H9 (cell line): ENCODE data around the gene SLC35A4. TPM values are rescaled to one million over a fixed set of nuclear protein-coding genes. Genes with fewer than 3 reads are reported as not detected.

Experiments used
- DNase-seq: peaks from one replicate; pipeline ENCODE4 v3.0.0-alpha.2; 2017
- H2AFZ ChIP-seq: one replicate; pipeline ENCODE4 v1.6.1; 2013; ENCODE audit warnings: mild to moderate bottlenecking, low read length, control low read depth, moderate library complexity
- H2AK5ac ChIP-seq: 2 replicates; pipeline ENCODE4 v1.6.1; 2013; ENCODE audit warnings: low read length, control low read depth, mixed read lengths; ENCODE audit not compliant: insufficient read length
- H2BK120ac ChIP-seq: one replicate; pipeline ENCODE4 v1.6.1; 2013; ENCODE audit warnings: low read depth, mild to moderate bottlenecking, low read length, control low read depth, inconsistent platforms; ENCODE audit not compliant: poor library complexity, severe bottlenecking
- H2BK12ac ChIP-seq: 2 replicates; pipeline ENCODE4 v1.6.1; 2013; ENCODE audit warnings: low read length, control low read depth, mixed read lengths, low read depth; ENCODE audit not compliant: insufficient read length
- H2BK15ac ChIP-seq: 2 replicates; pipeline ENCODE4 v1.6.1; 2013; ENCODE audit warnings: low read depth, low read length, control low read depth
- H2BK20ac ChIP-seq: one replicate; pipeline ENCODE4 v1.6.1; 2013; ENCODE audit warnings: low read depth, mild to moderate bottlenecking, low read length, control low read depth, inconsistent platforms; ENCODE audit not compliant: poor library complexity, severe bottlenecking
- H2BK5ac ChIP-seq: 2 replicates; pipeline ENCODE4 v1.6.1; 2013; ENCODE audit warnings: low read length, control low read depth, mixed read lengths; ENCODE audit not compliant: insufficient read length
- H3K14ac ChIP-seq: 2 replicates; pipeline ENCODE4 v1.6.1; 2013; ENCODE audit warnings: low read length, control low read depth; ENCODE audit not compliant: insufficient read depth
- H3K18ac ChIP-seq: 2 replicates; pipeline ENCODE4 v1.6.1; 2013; ENCODE audit warnings: low read depth, mild to moderate bottlenecking, mixed read lengths, low read length, control low read depth; ENCODE audit not compliant: insufficient read length
- H3K23ac ChIP-seq: 2 replicates; pipeline ENCODE4 v1.6.1; 2013; ENCODE audit warnings: low read length, control low read depth, mixed read lengths, low read depth; ENCODE audit not compliant: insufficient read length
- H3K23me2 ChIP-seq: 2 replicates; pipeline ENCODE4 v1.6.1; 2013; ENCODE audit warnings: low read depth, mild to moderate bottlenecking, mixed read lengths, low read length, control low read depth; ENCODE audit not compliant: insufficient read length, poor library complexity, severe bottlenecking
- H3K27ac ChIP-seq: 2 replicates; pipeline ENCODE4 v1.5.1; 2013; ENCODE audit warnings: low read length, control low read depth, mixed read lengths, low read depth; ENCODE audit not compliant: insufficient read length
- H3K27me3 ChIP-seq: 2 replicates; pipeline ENCODE4 v1.6.1; 2013; ENCODE audit warnings: low read length, control low read depth, inconsistent platforms; ENCODE audit not compliant: insufficient read depth
- H3K4ac ChIP-seq: 2 replicates; pipeline ENCODE4 v1.6.1; 2013; ENCODE audit warnings: low read depth, mild to moderate bottlenecking, control low read depth, inconsistent platforms, low read length, moderate library complexity
- H3K4me1 ChIP-seq: 2 replicates; pipeline ENCODE4 v1.6.1; 2013; ENCODE audit warnings: low read length, control low read depth, inconsistent platforms; ENCODE audit not compliant: insufficient read depth
- H3K4me2 ChIP-seq: 2 replicates; pipeline ENCODE4 v1.6.1; 2013; ENCODE audit warnings: low read length, control low read depth, mixed read lengths; ENCODE audit not compliant: insufficient read length, insufficient read depth
- H3K56ac ChIP-seq: 2 replicates; pipeline ENCODE4 v1.6.1; 2013; ENCODE audit warnings: low read depth, mild to moderate bottlenecking, mixed read lengths, low read length, control low read depth; ENCODE audit not compliant: insufficient read length
- H3K79me1 ChIP-seq: 2 replicates; pipeline ENCODE4 v1.6.1; 2013; ENCODE audit warnings: low read depth, mild to moderate bottlenecking, moderate library complexity, low read length, control low read depth, inconsistent platforms; ENCODE audit not compliant: insufficient read depth, poor library complexity, severe bottlenecking
- H3K79me2 ChIP-seq: 2 replicates; pipeline ENCODE4 v1.6.1; 2013; ENCODE audit warnings: low read length, control low read depth, inconsistent platforms; ENCODE audit not compliant: insufficient read depth
- H3K9ac ChIP-seq: 2 replicates; pipeline ENCODE4 v1.6.1; 2013; ENCODE audit warnings: low read length, control low read depth, mixed read lengths; ENCODE audit not compliant: insufficient read length; ENCODE audit errors: extremely low read depth
- H3K9me3 ChIP-seq: one replicate; pipeline ENCODE4 v1.6.1; 2013; ENCODE audit warnings: low read depth, low read length, inconsistent platforms; ENCODE audit not compliant: control insufficient read depth
- H3T11ph ChIP-seq: one replicate; pipeline ENCODE4 v1.6.1; 2013; ENCODE audit warnings: mild to moderate bottlenecking, low read length, control low read depth, inconsistent platforms
- H4K20me1 ChIP-seq: one replicate; pipeline ENCODE4 v1.6.1; 2013; ENCODE audit not compliant: control insufficient read depth, insufficient read length, insufficient read depth
- H4K5ac ChIP-seq: 2 replicates; pipeline ENCODE4 v1.6.1; 2013; ENCODE audit warnings: low read depth, mild to moderate bottlenecking, mixed read lengths, low read length, control low read depth; ENCODE audit not compliant: insufficient read length
- H4K8ac ChIP-seq: replicated peaks from 2 replicates; pipeline ENCODE4 v1.6.1; 2013; ENCODE audit warnings: low read length, control low read depth, mixed read lengths, low read depth; ENCODE audit not compliant: insufficient read length
- H4K91ac ChIP-seq: 2 replicates; pipeline ENCODE4 v1.6.1; 2013; ENCODE audit warnings: low read depth, mild to moderate bottlenecking, moderate library complexity, mixed read lengths, low read length, control low read depth; ENCODE audit not compliant: insufficient read length
- H3K27ac Mint-ChIP-seq, 3 experiments: 2 replicates in 2 of 3; 3 replicates in 1 of 3; pipeline ENCODE4 v1.8.0; 2020 to 2021; ENCODE audit warnings: mixed read lengths in 3 of 3, mild to moderate bottlenecking in 1 of 3, moderate library complexity in 1 of 3
- H3K27me3 Mint-ChIP-seq: 2 replicates; pipeline ENCODE4 v1.8.0; 2021; ENCODE audit warnings: low read depth, mild to moderate bottlenecking, moderate library complexity, mixed read lengths
- H3K36me3 Mint-ChIP-seq, 3 experiments: 2 replicates in 2 of 3; 3 replicates in 1 of 3; pipeline ENCODE4 v1.8.0; 2020 to 2021; ENCODE audit warnings: low read depth in 3 of 3, mixed read lengths in 3 of 3; ENCODE audit not compliant: insufficient read depth in 1 of 3
- H3K4me1 Mint-ChIP-seq, 2 experiments: 2 replicates each; pipeline ENCODE4 v1.8.0; 2020; ENCODE audit warnings: mixed read lengths in 2 of 2
- H3K4me3 Mint-ChIP-seq, 2 experiments: 2 replicates in 1 of 2; 3 replicates in 1 of 2; pipeline ENCODE4 v1.8.0; 2020 to 2021; ENCODE audit warnings: mild to moderate bottlenecking in 2 of 2, mixed read lengths in 2 of 2, moderate library complexity in 1 of 2
- H3K9me3 Mint-ChIP-seq, 2 experiments: 2 replicates in 1 of 2; 3 replicates in 1 of 2; pipeline ENCODE4 v1.8.0; 2020; ENCODE audit warnings: mild to moderate bottlenecking in 2 of 2, mixed read lengths in 2 of 2, moderate library complexity in 1 of 2
- WGBS: extraction: QIAGEN DNeasy Blood & Tissue Kit; methylation state at CpG from one replicate; pipeline ENCODE4 v1.1.7; 2013; ENCODE audit warnings: missing lambda C conversion rate, low lambda C conversion rate, mixed read lengths; ENCODE audit not compliant: insufficient read length; ENCODE audit errors: extremely low coverage; 5-methylcytosine and 5-hydroxymethylcytosine counted together
- total RNA-seq: library from RNA; stranded (reverse); gene quantifications from 2 replicates; pipeline ENCODE4 v1.2.1, GENCODE V29; 2021
- TF ChIP-seq, protein P1 (sequence below): fragments of 200-600 bp; sonication (generic); conservative IDR thresholded peaks from 3 replicates; pipeline ENCODE4 v1.8.0; 2021; ENCODE audit warnings: antibody characterized with exemption, mild to moderate bottlenecking

SLC35A4 gene
- total RNA-seq, 1 experiment from 2014 or later = 92.0 TPM

- Histone ChIP-seq H2BK15ac (no peak overlapping the region), H3K56ac (no peak overlapping the region), H3K27ac (no peak overlapping the region), H2BK12ac (no peak overlapping the region), H2AK5ac (no peak overlapping the region), H2BK5ac (no peak overlapping the region), H3K4me1 (0 out of 2 replicates have a peak, but pooled peaks cover 2% of the 10 kb centered on the region), H4K91ac (no peak overlapping the region), H3K23ac (no peak overlapping the region), H3K9me3 (no peaks in the 10 kb centered on the region), H3K23me2 (no peaks in the 10 kb centered on the region), H3K14ac (no peak overlapping the region; the same call in 1 of the 2 replicates), H3K79me2 (no peaks in the 10 kb centered on the region), H2AFZ (no peak overlapping the region), H4K8ac (no peak overlapping the region), H4K20me1 (no peaks in the 10 kb centered on the region), H2BK120ac (no peak overlapping the region), H4K5ac (no peak overlapping the region), H3K27me3 (no peaks in the 10 kb centered on the region), H3K79me1 (no peaks in the 10 kb centered on the region), H3K9ac (no peak overlapping the region), H3T11ph (no peak overlapping the region), H2BK20ac (no peak overlapping the region), H3K4me2 (no peak overlapping the region), H3K18ac (no peak overlapping the region), H3K4ac (no peak overlapping the region)
- H3K36me3 Mint-ChIP-seq = peaks cover 4 to 22% (median 18%) of the 10 kb centered on the region in 3 experiments; a peak in 6 of 7 replicates
- DNase-seq = no peak
- H3K9me3 Mint-ChIP-seq = no peaks in the 10 kb centered on the region
- H3K27me3 Mint-ChIP-seq = no peaks in the 10 kb centered on the region; the same call in 1 of the 2 replicates
- no peak overlapping the region for H3K27ac Mint-ChIP-seq
- H3K4me1 Mint-ChIP-seq = no peaks in the 10 kb centered on the region
- TF ChIP-seq, protein P1, sequence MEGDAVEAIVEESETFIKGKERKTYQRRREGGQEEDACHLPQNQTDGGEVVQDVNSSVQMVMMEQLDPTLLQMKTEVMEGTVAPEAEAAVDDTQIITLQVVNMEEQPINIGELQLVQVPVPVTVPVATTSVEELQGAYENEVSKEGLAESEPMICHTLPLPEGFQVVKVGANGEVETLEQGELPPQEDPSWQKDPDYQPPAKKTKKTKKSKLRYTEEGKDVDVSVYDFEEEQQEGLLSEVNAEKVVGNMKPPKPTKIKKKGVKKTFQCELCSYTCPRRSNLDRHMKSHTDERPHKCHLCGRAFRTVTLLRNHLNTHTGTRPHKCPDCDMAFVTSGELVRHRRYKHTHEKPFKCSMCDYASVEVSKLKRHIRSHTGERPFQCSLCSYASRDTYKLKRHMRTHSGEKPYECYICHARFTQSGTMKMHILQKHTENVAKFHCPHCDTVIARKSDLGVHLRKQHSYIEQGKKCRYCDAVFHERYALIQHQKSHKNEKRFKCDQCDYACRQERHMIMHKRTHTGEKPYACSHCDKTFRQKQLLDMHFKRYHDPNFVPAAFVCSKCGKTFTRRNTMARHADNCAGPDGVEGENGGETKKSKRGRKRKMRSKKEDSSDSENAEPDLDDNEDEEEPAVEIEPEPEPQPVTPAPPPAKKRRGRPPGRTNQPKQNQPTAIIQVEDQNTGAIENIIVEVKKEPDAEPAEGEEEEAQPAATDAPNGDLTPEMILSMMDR = no peak
- WGBS = no CpG with 5 or more reads among the region's 5 CpGs
- no peak overlapping the region; a peak in 1 of 5 replicates for H3K4me3 Mint-ChIP-seq
These were observed 6.5 kb downstream of the SLC35A4 start for GRCh38 chr5:140571105-140571504.
